ENCODE data around the gene IFT57.

IFT57 gene

GRCh38 chr3:108145578-108145977 is 76.6 kb downstream of the IFT57 start:
- H3K36me3 Mint-ChIP-seq (ENCODE audit: insufficient read depth), result peaks cover 3% of the 10 kb centered on the region
- ATAC-seq (replicated peaks) (no peak), DNase-seq (no peak)
- H3K27ac Mint-ChIP-seq, result no peak overlapping the region
- H3K27me3 Mint-ChIP-seq, result no peaks in the 10 kb centered on the region
- no peak overlapping the region for H3K4me3 Mint-ChIP-seq
- peaks cover 0 to 4% of the 10 kb centered on the region in 2 donors for H3K4me1 Mint-ChIP-seq (ENCODE audit: low read depth in 2 of 2)
- H3K9me3 Mint-ChIP-seq, result no peaks in the 10 kb centered on the region

- Mint-ChIP-seq H3K9me3 (no peaks in the 10 kb centered on the region), H3K4me3 (no peak overlapping the region), H3K27me3 (no peaks in the 10 kb centered on the region), H3K27ac (no peak overlapping the region), H3K36me3 (ENCODE audit: insufficient read depth) (peaks cover 10% of the 10 kb centered on the region), H3K4me1 (ENCODE audit: low read depth in 2 of 2) (peaks cover 17 to 36% of the 10 kb centered on the region in 2 donors)
- no peak for ATAC-seq (replicated peaks)
- no peak for DNase-seq
Measured at GRCh38 chr3:108137460-108137814, 84.8 kb downstream of the IFT57 start.

DNA sequence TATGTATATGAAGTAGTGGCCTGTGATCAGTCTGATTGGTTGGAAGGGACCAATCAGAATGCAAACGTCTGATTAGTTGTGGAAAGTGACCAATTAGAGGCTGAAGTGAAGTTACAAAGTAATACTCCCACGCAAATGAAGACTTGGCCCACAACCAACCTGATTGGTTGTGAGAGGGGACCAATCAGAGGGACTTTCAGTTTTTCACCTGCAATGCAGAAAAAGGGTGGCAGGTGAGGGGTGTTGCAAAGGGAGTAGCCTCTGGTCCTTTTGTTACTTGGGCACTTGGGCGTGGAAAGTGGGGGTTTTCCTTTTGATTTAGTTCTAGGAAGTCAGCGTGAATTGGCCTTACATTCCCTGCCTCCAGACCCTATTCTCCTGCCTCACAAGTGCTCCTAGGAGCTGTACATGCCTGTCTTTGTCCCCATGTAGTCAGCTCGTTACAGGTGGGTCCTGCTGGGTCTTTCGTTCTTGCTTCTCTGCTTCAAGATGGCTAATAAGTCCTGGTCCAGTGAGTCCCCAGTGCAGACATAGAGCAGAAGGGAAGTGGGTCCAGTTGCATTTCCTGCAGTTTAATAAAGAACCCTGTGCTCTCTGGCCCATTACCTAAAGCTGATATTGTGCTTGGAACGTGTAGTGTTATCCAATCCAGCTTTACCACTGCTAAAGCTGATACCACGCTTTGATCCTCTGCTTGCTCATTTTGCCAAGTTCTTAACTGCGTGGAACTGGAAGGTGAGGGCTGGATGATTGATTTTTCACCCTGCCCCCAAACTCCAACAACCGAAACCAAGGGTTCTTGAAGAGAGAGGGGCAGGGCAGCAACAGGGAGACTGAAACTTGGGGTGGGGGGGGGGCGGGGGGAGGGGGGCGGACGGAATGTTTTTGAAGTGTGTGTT is 85.4 kb downstream of the IFT57 start:
- H3K36me3 Mint-ChIP-seq (ENCODE audit: insufficient read depth), result peaks cover 10% of the 10 kb centered on the region
- H3K4me3 Mint-ChIP-seq, result no peak overlapping the region
- H3K27me3 Mint-ChIP-seq, result no peaks in the 10 kb centered on the region
- no peak for ATAC-seq (replicated peaks)
- H3K9me3 Mint-ChIP-seq, result no peaks in the 10 kb centered on the region
- H3K27ac Mint-ChIP-seq, result no peak overlapping the region
- no peak for DNase-seq
- peaks cover 19 to 40% of the 10 kb centered on the region in 2 donors for H3K4me1 Mint-ChIP-seq (ENCODE audit: low read depth in 2 of 2)

GRCh38 chr3:108134555-108134880 is 87.7 kb downstream of the IFT57 start:
- Mint-ChIP-seq H3K4me3 (peak overlapping the region; percentile 58 to 76), H3K4me1 (ENCODE audit: low read depth in 2 of 2) (peaks cover 23 to 60% of the 10 kb centered on the region in 2 donors), H3K36me3 (ENCODE audit: insufficient read depth) (peaks cover 7% of the 10 kb centered on the region), H3K9me3 (no peaks in the 10 kb centered on the region), H3K27me3 (no peaks in the 10 kb centered on the region), H3K27ac (peak overlapping the region; percentile 41 to 92)
- peak; percentile 56 for ATAC-seq (replicated peaks)
- no peak for DNase-seq

- peak; percentile 41 for ATAC-seq (replicated peaks)
Measured at GRCh38 chr3:108133858-108134554, 88.2 kb downstream of the IFT57 start.

DNA sequence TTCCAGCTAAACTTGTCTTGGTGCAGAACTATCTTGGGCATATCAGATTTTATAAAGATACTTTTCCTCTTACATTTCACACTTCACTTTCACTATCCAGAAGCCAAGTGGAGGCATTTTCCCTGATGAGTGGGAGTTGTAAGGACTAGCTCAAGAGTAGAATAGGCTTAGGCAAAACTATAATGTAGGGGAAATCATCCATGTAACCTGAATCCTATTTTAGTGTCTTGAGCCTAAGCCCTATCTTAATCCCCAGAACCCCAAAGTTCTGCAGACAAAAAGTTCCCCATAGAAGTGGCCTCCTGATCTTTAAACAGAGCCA is 89.2 kb downstream of the IFT57 start:
- no peak for ATAC-seq (replicated peaks)
- peaks cover 31 to 68% of the 10 kb centered on the region in 2 donors for H3K4me1 Mint-ChIP-seq (ENCODE audit: low read depth in 2 of 2)
- no peak for DNase-seq
- peaks cover 4% of the 10 kb centered on the region for H3K36me3 Mint-ChIP-seq (ENCODE audit: insufficient read depth)
- H3K27ac Mint-ChIP-seq, result peak overlapping the region; percentile 41 to 92
- no peaks in the 10 kb centered on the region for H3K27me3 Mint-ChIP-seq
- peaks cover 0 to 7% of the 10 kb centered on the region in 2 donors for H3K9me3 Mint-ChIP-seq
- peak overlapping the region; percentile 58 to 76 for H3K4me3 Mint-ChIP-seq

More at GRCh38 chr3:108133858-108134554, 88.2 kb downstream of the IFT57 start:
- H3K4me1 Mint-ChIP-seq (ENCODE audit: low read depth in 2 of 2), result peaks cover 22 to 60% of the 10 kb centered on the region in 2 donors
- peak overlapping the region; percentile 41 to 92 for H3K27ac Mint-ChIP-seq
- no peaks in the 10 kb centered on the region for H3K27me3 Mint-ChIP-seq
- no peak for DNase-seq
- no peaks in the 10 kb centered on the region for H3K9me3 Mint-ChIP-seq
- H3K36me3 Mint-ChIP-seq (ENCODE audit: insufficient read depth), result peaks cover 4% of the 10 kb centered on the region
- peak overlapping the region; percentile 58 to 76 for H3K4me3 Mint-ChIP-seq

DNA sequence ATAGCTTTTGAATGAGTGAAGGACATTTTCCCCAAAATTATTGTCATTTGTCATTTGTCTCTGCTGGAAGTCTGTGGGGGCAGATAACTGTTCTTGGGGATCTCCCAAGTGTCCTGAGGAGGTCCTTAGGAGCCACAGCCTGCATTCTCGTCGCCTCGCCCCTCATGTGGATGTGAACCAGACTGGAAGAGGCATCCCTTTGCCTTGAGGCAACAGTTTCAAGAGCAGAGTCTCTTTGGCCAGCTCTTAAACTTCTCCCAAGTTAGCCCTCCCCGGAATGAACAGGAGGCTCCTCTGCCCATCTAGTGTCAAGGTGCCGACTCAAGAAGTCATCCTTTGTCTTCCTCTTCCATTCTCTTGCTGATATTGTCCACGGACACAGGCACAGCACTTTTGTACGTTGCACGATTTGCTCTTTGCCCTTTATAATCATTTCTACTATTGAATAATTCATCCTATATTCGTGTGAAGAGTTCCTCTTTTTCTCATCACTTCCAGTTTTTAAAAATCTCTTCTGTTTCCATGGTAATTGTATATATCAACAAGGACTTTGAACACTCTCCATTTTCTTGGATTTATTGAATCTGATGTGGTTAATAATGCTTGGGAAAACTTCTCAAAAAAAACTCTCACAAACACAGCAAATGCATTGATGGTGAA is 90.6 kb downstream of the IFT57 start:
- Mint-ChIP-seq H3K27me3 (no peaks in the 10 kb centered on the region), H3K4me3 (no peak overlapping the region), H3K27ac (peak overlapping the region in 1 of 2 donors; percentile 15), H3K4me1 (ENCODE audit: low read depth in 2 of 2) (peaks cover 35 to 77% of the 10 kb centered on the region in 2 donors), H3K9me3 (peaks cover 0 to 7% of the 10 kb centered on the region in 2 donors), H3K36me3 (ENCODE audit: insufficient read depth) (peaks cover 2% of the 10 kb centered on the region)
- DNase-seq, result no peak
- ATAC-seq (replicated peaks), result no peak

- Mint-ChIP-seq H3K4me3 (no peak overlapping the region), H3K27me3 (no peaks in the 10 kb centered on the region), H3K36me3 (ENCODE audit: insufficient read depth) (peaks cover 6% of the 10 kb centered on the region), H3K27ac (peak overlapping the region in 1 of 2 donors; percentile 83), H3K4me1 (ENCODE audit: low read depth in 2 of 2) (peaks cover 40 to 80% of the 10 kb centered on the region in 2 donors), H3K9me3 (peaks cover 0 to 7% of the 10 kb centered on the region in 2 donors)
- DNase-seq (no peak), ATAC-seq (replicated peaks) (no peak)
Measured at GRCh38 chr3:108130701-108131474, 91.3 kb downstream of the IFT57 start.

GRCh38 chr3:108130236-108130635 is 92.0 kb downstream of the IFT57 start:
- Mint-ChIP-seq H3K9me3 (peaks cover 0 to 7% of the 10 kb centered on the region in 2 donors), H3K27me3 (no peaks in the 10 kb centered on the region), H3K4me1 (ENCODE audit: low read depth in 2 of 2) (peaks cover 47 to 86% of the 10 kb centered on the region in 2 donors), H3K4me3 (no peak overlapping the region), H3K27ac (peak overlapping the region in 1 of 2 donors; percentile 83), H3K36me3 (ENCODE audit: insufficient read depth) (peaks cover 12% of the 10 kb centered on the region)
- no peak for DNase-seq
- no peak for ATAC-seq (replicated peaks)

DNA sequence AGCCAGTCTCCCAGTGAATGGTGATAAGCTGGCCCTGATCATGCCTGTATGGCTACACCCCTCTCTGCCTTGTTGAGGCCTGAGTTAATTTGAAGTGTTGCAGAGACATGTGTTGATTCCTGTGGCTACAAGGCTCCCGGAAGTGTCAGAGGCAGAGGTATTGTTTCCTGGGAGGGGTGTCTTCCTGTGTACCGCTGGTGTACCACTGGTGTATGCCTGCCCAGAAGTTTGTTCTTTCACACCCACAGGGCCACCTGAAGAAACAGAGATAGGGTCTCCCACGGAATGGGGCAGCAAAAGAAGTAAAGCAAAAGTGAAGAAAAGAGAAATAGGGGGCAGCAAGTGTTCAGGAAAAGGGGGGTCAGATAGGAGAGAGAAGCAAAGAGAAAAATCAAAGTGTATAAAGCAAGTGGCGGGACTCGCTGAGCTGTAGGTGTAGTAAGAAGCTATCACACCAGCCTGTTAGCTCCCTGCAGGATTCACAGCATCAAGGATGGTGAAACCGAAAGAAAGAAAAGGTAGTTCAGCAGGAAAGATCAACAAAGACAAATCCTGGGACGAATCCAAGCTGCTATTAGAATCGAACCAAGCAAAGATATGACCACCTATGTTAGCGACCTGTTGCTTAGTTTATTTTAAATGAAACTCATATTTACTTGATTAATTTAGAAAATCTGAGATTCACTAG is 94.8 kb downstream of the IFT57 start:
- DNase-seq (peak; percentile 51 to 61 (median 57)), ATAC-seq (replicated peaks) (peak; percentile 67)
- H3K27me3 Mint-ChIP-seq, result no peaks in the 10 kb centered on the region
- peak overlapping the region; percentile 64 to 87 for H3K4me3 Mint-ChIP-seq
- H3K9me3 Mint-ChIP-seq, result peaks cover 0 to 7% of the 10 kb centered on the region in 2 donors
- peak overlapping the region; percentile 78 to 96 for H3K27ac Mint-ChIP-seq
- peaks cover 18% of the 10 kb centered on the region for H3K36me3 Mint-ChIP-seq (ENCODE audit: insufficient read depth)
- H3K4me1 Mint-ChIP-seq (ENCODE audit: low read depth in 2 of 2), result peaks cover 52 to 81% of the 10 kb centered on the region in 2 donors

DNA sequence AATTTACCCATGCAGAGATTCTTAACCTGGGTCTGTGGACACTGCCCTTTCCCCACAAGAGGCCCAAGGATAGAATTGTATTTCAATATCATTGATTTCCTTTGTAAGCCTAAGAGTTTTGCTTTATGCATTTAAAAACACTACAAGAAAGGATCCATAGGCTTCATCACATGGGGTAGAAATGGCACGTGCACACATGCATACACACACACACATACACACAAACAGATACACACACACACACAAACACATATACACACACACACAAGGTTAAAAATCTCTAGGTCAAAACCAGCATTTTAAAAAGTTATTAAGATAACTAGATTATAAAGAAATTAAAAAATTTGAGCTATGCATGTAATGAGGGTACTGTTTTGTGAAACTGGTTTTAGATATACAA is 95.9 kb downstream of the IFT57 start:
- H3K4me3 Mint-ChIP-seq, result peak overlapping the region; percentile 89 to 90
- H3K27ac Mint-ChIP-seq, result peak overlapping the region; percentile 94 to 99
- H3K9me3 Mint-ChIP-seq, result peaks cover 0 to 7% of the 10 kb centered on the region in 2 donors
- ATAC-seq (replicated peaks), result no peak
- no peak for DNase-seq
- H3K36me3 Mint-ChIP-seq (ENCODE audit: insufficient read depth), result peaks cover 18% of the 10 kb centered on the region
- peaks cover 50 to 80% of the 10 kb centered on the region in 2 donors for H3K4me1 Mint-ChIP-seq (ENCODE audit: low read depth in 2 of 2)
- H3K27me3 Mint-ChIP-seq, result no peaks in the 10 kb centered on the region

- peaks cover 0 to 7% of the 10 kb centered on the region in 2 donors for H3K9me3 Mint-ChIP-seq
- peaks cover 49 to 73% of the 10 kb centered on the region in 2 donors for H3K4me1 Mint-ChIP-seq (ENCODE audit: low read depth in 2 of 2)
- H3K27ac Mint-ChIP-seq, result peak overlapping the region; percentile 94 to 99
- ATAC-seq (replicated peaks) (peak; percentile 62), DNase-seq (peak; percentile 44 to 56 (median 48))
- H3K27me3 Mint-ChIP-seq, result no peaks in the 10 kb centered on the region
- H3K4me3 Mint-ChIP-seq, result peak overlapping the region; percentile 89 to 90
- H3K36me3 Mint-ChIP-seq (ENCODE audit: insufficient read depth), result peaks cover 18% of the 10 kb centered on the region
Measured at GRCh38 chr3:108125550-108126071, 96.6 kb downstream of the IFT57 start.

Measured in effector memory CD8-positive, alpha-beta T cell (primary cell).